Fibroblast of lung (primary cell): ENCODE results near the gene PCED1A. TPM values are rescaled to one million over a fixed set of nuclear protein-coding genes. Genes with fewer than 3 reads are reported as not detected.

Experiments used
- DNase-seq, 2 donors: peaks; one replicate each; pipeline versions ENCODE4 v3.0.0 to v3.0.0-alpha.2; 2010; ENCODE audit warnings: low read depth in 2 of 2
- H2AFZ ChIP-seq: 2 replicates; pipeline ENCODE4 v1.5.1; 2012; ENCODE audit warnings: low read length, control low read depth, inconsistent platforms
- H3K27ac ChIP-seq: 2 replicates; pipeline ENCODE4 v1.5.1; 2011; ENCODE audit warnings: low read length, control low read depth; ENCODE audit not compliant: insufficient read depth
- H3K27me3 ChIP-seq: 2 replicates; pipeline ENCODE4 v1.5.1; 2011; ENCODE audit warnings: mild to moderate bottlenecking, low read length; ENCODE audit not compliant: control insufficient read depth, insufficient read depth
- H3K36me3 ChIP-seq: 2 replicates; pipeline ENCODE4 v1.5.1; 2011; ENCODE audit warnings: low read length; ENCODE audit not compliant: control insufficient read depth, insufficient read depth
- H3K4me1 ChIP-seq: 2 replicates; pipeline ENCODE4 v1.5.1; 2011; ENCODE audit warnings: low read length; ENCODE audit not compliant: control insufficient read depth, insufficient read depth; ENCODE audit errors: extremely low read depth
- H3K4me2 ChIP-seq: 2 replicates; pipeline ENCODE4 v1.5.1; 2011; ENCODE audit warnings: low read length, control low read depth; ENCODE audit not compliant: insufficient read depth; ENCODE audit errors: extremely low read depth
- H3K4me3 ChIP-seq, 4 experiments: fragments of 200-600 bp in 1 of 4; sonication (generic) in 1 of 4; replicated peaks in 1 of 4; 2 replicates each; pipeline ENCODE4 v1.5.1; 2011 to 2016; ENCODE audit warnings: low read length in 4 of 4, low read depth in 3 of 4, mild to moderate bottlenecking in 3 of 4, control low read depth in 2 of 4, inconsistent platforms in 1 of 4, mixed read lengths in 1 of 4; ENCODE audit not compliant: insufficient read depth in 1 of 4; ENCODE audit errors: control extremely low read depth in 1 of 4
- H3K79me2 ChIP-seq: 2 replicates; pipeline ENCODE4 v1.5.1; 2012; ENCODE audit warnings: mild to moderate bottlenecking, low read length, inconsistent platforms; ENCODE audit not compliant: control insufficient read depth, insufficient read depth
- H3K9ac ChIP-seq: 2 replicates; pipeline ENCODE4 v1.5.1; 2011; ENCODE audit warnings: mild to moderate bottlenecking, low read length, control low read depth; ENCODE audit not compliant: insufficient read depth
- H3K9me3 ChIP-seq: 2 replicates; pipeline ENCODE4 v1.5.1; 2012; ENCODE audit warnings: low read depth, low read length; ENCODE audit not compliant: control insufficient read depth, insufficient read depth
- H4K20me1 ChIP-seq: 2 replicates; pipeline ENCODE4 v1.5.1; 2011; ENCODE audit warnings: low read length; ENCODE audit not compliant: control insufficient read depth, insufficient read depth; ENCODE audit errors: extremely low read depth
- CTCF ChIP-seq, 2 donors: IDR thresholded peaks in 1 of 2; conservative IDR thresholded peaks in 1 of 2; 1 replicate in 1 of 2; 2 replicates in 1 of 2; pipeline ENCODE4 v1.5.1; 2011 to 2012; ENCODE audit warnings: low read length in 2 of 2, control low read depth in 1 of 2, inconsistent platforms in 1 of 2, low read depth in 1 of 2, mild to moderate bottlenecking in 1 of 2
- EZH2 ChIP-seq: IDR thresholded peaks from 2 replicates; pipeline ENCODE4 v1.5.1; 2012; ENCODE audit warnings: low read length, control low read depth, mild to moderate bottlenecking; ENCODE audit errors: missing control alignments
- polyA plus RNA-seq, 2 donors: library from polyadenylated mRNA; depleted of rRNA in 1 of 2; stranded (reverse) in 1 of 2; unstranded in 1 of 2; fragments of >200 nt; gene quantifications; 2 replicates each; pipeline ENCODE4 v1.2.1, GENCODE V29; 2011 to 2012; ENCODE audit warnings: missing spikeins in 1 of 2
- total RNA-seq: library from RNA; depleted of rRNA; stranded (reverse); fragments of >200 nt; gene quantifications from 2 replicates; pipeline ENCODE4 v1.2.1, GENCODE V29; 2014

PCED1A gene
- total and polyA plus RNA-seq, 2 donors (not counting 1 experiment from before 2014, with no cell fraction given) = 16.4 to 26.4 TPM

- Histone ChIP-seq H3K4me1 (peaks cover 7% of the 10 kb centered on the region), H3K9ac (no peak overlapping the region), H3K4me2 (no peak overlapping the region), H4K20me1 (no peaks in the 10 kb centered on the region), H3K9me3 (no peaks in the 10 kb centered on the region), H3K79me2 (peaks cover 21% of the 10 kb centered on the region), H2AFZ (no peak overlapping the region), H3K27me3 (no peaks in the 10 kb centered on the region), H3K27ac (peak overlapping the region; percentile 8), H3K4me3 (no peak overlapping the region), H3K36me3 (peaks cover 1% of the 10 kb centered on the region)
- DNase-seq = peak; percentile 10 to 41
- TF ChIP-seq EZH2 = no peak
- TF ChIP-seq CTCF (conservative IDR thresholded peaks at IDR 0.05 in 1 of 2, IDR thresholded peaks at IDR 0.05 in 1 of 2; ENCODE audit: low read depth in 1 of 2, low read length in 2 of 2) = no peak
Measured at GRCh38 chr20:2871111-2871465, 30.6 kb upstream of the PCED1A start.

GRCh38 chr20:2869381-2869780 is 28.9 kb upstream of the PCED1A start:
- peaks cover 3% of the 10 kb centered on the region for H3K36me3 ChIP-seq
- DNase-seq = no peak
- H3K4me1 ChIP-seq = peaks cover 5% of the 10 kb centered on the region
- no peak overlapping the region for H3K9ac ChIP-seq
- no peak overlapping the region for H2AFZ ChIP-seq
- peaks cover 6% of the 10 kb centered on the region for H3K79me2 ChIP-seq
- TF ChIP-seq EZH2 = no peak
- no peak for TF ChIP-seq CTCF (conservative IDR thresholded peaks at IDR 0.05 in 1 of 2, IDR thresholded peaks at IDR 0.05 in 1 of 2; ENCODE audit: low read depth in 1 of 2, low read length in 2 of 2)
- no peaks in the 10 kb centered on the region for H3K27me3 ChIP-seq
- H3K9me3 ChIP-seq = no peaks in the 10 kb centered on the region
- H3K27ac ChIP-seq = no peak overlapping the region
- no peaks in the 10 kb centered on the region for H4K20me1 ChIP-seq
- H3K4me2 ChIP-seq = no peak overlapping the region
- H3K4me3 ChIP-seq = no peak overlapping the region

- no peak for DNase-seq
- H3K4me2 ChIP-seq = no peak overlapping the region
- TF ChIP-seq EZH2 (no peak), CTCF (conservative IDR thresholded peaks at IDR 0.05 in 1 of 2, IDR thresholded peaks at IDR 0.05 in 1 of 2; ENCODE audit: low read depth in 1 of 2, low read length in 2 of 2) (no peak)
Measured at GRCh38 chr20:2867081-2867864, 26.8 kb upstream of the PCED1A start.

More at GRCh38 chr20:2867081-2867864, 26.8 kb upstream of the PCED1A start:
- Histone ChIP-seq H3K4me1 (peaks cover 5% of the 10 kb centered on the region), H3K9ac (no peak overlapping the region), H3K9me3 (no peaks in the 10 kb centered on the region), H2AFZ (no peak overlapping the region), H3K4me3 (no peak overlapping the region), H4K20me1 (no peaks in the 10 kb centered on the region), H3K27me3 (no peaks in the 10 kb centered on the region), H3K36me3 (peaks cover 8% of the 10 kb centered on the region), H3K27ac (no peak overlapping the region), H3K79me2 (no peaks in the 10 kb centered on the region)
